Stimulated activated CD4-positive, alpha-beta T cell treated with anti-CD3 and anti-CD28 coated beads, Interleukin-4, amount 100 ng/mL, for 48 hours (primary cell): ENCODE data around the gene ACOT11.

Experiments used
- DNase-seq, 2 donors: peaks; one replicate each; pipeline ENCODE4 v3.0.0-alpha.2; 2020; ENCODE audit warnings: low read depth in 2 of 2

ACOT11 gene

DNA sequence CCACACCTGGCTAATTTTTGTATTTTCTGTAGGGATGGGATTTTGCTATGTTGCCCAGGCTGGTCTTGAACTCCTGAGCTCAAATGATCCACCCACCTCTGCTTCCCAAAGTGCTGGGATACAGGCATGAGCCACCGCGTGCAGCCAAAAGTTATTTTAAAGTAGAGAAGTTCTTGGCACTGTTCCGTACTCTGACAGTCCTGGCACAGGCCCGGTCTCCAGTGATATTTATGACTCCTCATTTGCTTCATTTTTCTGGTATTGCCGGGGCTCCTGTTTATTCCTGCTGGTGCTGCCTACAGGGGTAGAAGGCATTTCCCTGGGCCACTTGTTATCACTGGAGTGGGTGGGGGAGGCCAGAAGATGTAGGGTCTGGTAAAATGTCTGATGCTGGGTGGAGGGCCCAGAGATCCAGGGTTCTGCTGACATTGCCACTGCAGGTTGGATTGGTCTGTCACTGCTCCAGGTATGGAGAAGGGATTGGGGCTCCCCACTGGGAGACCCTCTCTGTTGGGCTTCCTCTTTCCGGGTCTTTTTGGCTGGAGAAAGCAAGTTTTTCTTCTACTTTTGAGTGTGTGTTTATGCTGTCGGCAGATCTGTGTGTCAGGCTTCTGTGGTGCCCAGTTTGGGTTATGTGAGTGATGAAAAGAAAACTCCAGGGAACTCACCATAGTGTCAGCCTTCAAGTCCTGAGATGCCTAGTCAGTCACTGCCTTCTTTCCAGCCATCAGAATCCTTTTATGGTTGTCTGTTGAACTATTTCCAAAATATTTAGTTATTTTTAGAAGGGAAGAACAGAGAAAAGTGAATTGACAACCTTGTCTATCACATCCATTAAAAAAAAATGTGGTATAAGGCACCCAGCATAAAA is 98.0 kb downstream of the ACOT11 start:
- no peak for DNase-seq

DNA sequence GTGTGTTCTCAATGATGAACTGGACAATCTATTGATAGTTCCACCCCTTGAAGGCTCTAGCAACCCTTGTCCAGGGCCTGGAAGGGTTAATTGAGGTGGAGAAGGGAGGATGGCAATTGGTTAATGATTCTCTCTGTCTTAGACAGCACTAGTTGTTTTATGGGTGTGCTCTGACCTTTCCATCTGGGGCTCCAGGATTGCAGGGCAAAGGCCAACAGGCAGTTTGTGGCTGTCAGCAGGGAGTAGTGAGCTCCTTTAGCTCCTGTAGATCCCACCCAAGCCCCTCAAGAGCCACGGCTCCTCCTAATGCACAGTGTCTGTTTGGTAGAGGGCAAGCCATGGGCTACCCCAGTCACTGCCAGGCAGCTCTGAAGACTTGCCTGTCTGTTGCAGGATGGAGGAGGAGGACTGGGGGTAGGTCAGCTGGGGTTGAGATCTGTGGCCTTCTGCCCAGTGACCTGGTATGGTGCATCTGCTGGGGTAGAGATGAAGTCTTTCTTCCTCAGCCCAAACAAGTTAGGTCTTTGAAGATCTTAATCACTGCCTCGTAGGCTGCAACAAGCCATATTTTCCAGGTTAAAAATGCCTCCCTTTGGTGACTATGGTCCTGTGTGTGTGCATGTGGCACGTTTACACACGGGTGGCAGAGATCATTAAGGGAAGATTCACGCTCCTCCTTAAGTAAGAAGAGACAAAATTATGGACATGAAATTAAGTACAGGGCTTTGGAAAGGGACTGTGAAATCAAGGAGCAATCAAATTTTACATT is 101.3 kb downstream of the ACOT11 start:
- no peak for DNase-seq

- no peak for DNase-seq
Measured at GRCh38 chr1:54649921-54650320, 101.9 kb downstream of the ACOT11 start.

- DNase-seq = no peak
Measured at GRCh38 chr1:54650417-54650816, 102.4 kb downstream of the ACOT11 start.

GRCh38 chr1:54651608-54652007 is 103.6 kb downstream of the ACOT11 start:
- DNase-seq = no peak

DNA sequence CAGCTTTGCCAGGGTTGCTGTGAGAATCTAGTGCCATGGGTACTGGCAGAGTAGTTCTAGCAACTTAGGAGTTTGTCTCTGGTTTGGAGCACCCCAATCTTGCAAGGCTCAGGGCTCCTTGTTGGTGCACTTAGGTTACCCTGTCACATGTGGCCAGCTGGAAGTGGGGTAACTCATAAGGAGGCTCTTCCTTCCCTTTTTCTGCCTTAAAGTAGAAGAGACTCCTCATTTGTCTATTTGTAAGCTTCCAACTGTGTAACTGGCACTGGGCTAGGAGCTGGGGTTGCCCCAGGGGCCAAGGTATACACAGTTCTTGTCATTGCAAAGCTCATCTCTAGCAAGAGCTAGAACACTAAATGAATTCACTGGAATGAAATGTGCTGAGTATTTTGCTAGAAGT is 104.1 kb downstream of the ACOT11 start:
- no peak for DNase-seq

DNA sequence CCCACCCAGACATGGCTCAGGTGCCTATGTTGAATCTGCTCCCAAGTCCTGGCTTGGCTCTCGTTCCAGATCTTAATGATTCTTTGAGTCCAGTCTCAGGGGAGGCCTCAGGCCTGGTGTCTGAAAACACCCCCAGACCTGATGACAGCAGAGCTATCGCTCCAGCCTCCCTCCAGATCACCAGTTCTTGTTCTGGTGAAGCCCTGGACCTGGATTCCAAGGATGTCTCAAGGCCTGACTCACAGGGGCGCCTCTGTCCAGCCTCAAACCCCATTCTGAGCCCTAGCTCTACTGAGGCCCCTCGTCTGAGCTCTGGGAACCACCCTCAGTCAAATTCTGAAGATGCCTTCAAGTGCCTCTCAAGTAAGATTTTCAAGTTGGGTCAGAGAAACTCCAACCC is 105.0 kb downstream of the ACOT11 start:
- no peak for DNase-seq

GRCh38 chr1:54658164-54658913 is 110.3 kb downstream of the ACOT11 start:
- no peak for DNase-seq
